ENCODE data around the gene ZNF841.
A peak's percentile ranks its signal among the peaks of the same experiment; 100 is the strongest.
"Not testable (repeated sequence)": the region's sequence is repeated elsewhere in the genome, so short reads cannot be mapped to it uniquely, and the experiment has no call there.

The ZNF841 gene

GRCh38 chr19:52028027-52028779 is 67.4 kb downstream of the ZNF841 start, which contains the start of gene ZNF614:
Gene ZNF614 (minus strand): TSS chr19:52028379. CDS start chr19:52025745, 2,634 bp downstream.
- H3K9me3 Mint-ChIP-seq: peaks cover 17% of the 10 kb centered on the region
- peaks cover 63% of the 10 kb centered on the region for H3K36me3 Mint-ChIP-seq
- H3K27me3 Mint-ChIP-seq: no peaks in the 10 kb centered on the region

DNA sequence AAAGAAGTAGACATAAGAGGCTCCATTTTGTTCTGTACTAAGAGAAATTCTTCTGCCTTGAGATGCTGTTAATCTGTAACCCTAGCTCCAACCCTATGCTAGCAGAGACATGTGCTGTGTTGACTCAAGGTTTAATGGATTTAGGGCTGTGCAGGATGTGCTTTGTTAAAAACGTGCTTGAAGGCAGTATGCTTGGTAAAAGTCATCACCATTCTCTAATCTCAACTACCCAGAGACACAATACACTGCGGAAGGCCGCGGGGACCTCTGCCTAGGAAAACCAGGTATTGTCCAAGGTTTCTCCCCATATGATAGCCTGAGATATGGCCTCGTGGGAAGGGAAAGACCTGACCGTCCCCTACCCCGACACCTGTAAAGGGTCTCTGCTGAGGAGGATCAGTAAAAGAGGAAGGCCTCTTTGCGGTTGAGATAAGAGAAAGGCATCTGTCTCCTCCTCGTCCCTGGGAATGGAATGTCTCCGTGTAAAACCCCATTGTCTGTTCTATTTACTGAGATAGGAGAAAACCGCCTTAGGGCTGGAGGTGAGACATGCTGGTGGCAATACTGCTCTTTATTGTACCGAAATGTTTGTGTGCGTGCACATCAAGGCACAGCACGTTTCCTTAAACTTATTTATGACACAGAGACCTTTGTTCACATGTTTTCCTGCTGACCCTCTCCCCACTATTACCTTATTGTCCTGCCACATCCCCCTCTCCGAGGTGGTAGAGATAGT is 69.1 kb downstream of the ZNF841 start:
- H3K4me1 Mint-ChIP-seq: peaks cover 37% of the 10 kb centered on the region
- H3K4me3 Mint-ChIP-seq: peak overlapping the region; percentile 94
- H3K27me3 Mint-ChIP-seq, H3K27ac Mint-ChIP-seq: not testable (repeated sequence)
- H3K36me3 Mint-ChIP-seq: peaks cover 67% of the 10 kb centered on the region
- peaks cover 22% of the 10 kb centered on the region for H3K9me3 Mint-ChIP-seq

More at GRCh38 chr19:52028027-52028779, 67.4 kb downstream of the ZNF841 start, which contains the start of gene ZNF614:
- H3K4me3 Mint-ChIP-seq: peak within 1 kb of the TSS; percentile 94
- H3K27ac Mint-ChIP-seq: peak within 1 kb of the TSS; percentile 97
- peaks cover 33% of the 10 kb centered on the region for H3K4me1 Mint-ChIP-seq

DNA sequence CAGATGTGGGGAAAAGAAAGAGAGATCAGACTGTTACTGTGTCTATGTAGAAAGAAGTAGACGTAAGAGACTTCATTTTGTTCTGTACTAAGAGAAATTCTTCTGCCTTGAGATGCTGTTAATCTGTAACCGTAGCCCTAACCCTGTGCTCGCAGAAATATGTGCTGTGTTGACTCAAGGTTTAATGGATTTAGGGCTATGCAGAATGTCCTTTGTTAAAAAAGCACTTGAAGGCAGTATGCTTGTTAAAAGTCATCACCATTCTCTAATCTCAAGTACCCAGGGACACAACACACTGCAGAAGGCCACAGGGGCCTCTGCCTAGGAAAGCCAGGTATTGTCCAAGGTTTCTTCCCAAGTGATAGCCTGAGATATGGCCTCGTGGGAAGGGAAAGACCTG is 71.1 kb downstream of the ZNF841 start:
- peaks cover 20% of the 10 kb centered on the region for H3K9me3 Mint-ChIP-seq
- H3K36me3 Mint-ChIP-seq: peaks cover 75% of the 10 kb centered on the region
- not testable (repeated sequence) for H3K27ac Mint-ChIP-seq, H3K4me3 Mint-ChIP-seq, H3K27me3 Mint-ChIP-seq
- peaks cover 42% of the 10 kb centered on the region for H3K4me1 Mint-ChIP-seq

- Mint-ChIP-seq H3K4me1 (peaks cover 25% of the 10 kb centered on the region), H3K36me3 (peaks cover 84% of the 10 kb centered on the region), H3K27me3 (no peaks in the 10 kb centered on the region), H3K9me3 (peaks cover 34% of the 10 kb centered on the region), H3K4me3 (no peak overlapping the region), H3K27ac (no peak overlapping the region)
Measured at GRCh38 chr19:52022193-52022592, 73.4 kb downstream of the ZNF841 start.

- peaks cover 40% of the 10 kb centered on the region for H3K9me3 Mint-ChIP-seq
- H3K27me3 Mint-ChIP-seq: no peaks in the 10 kb centered on the region
- peaks cover 10% of the 10 kb centered on the region for H3K4me1 Mint-ChIP-seq
- H3K4me3 Mint-ChIP-seq: no peak overlapping the region
- H3K27ac Mint-ChIP-seq: no peak overlapping the region
- H3K36me3 Mint-ChIP-seq: peaks cover 85% of the 10 kb centered on the region
Measured at GRCh38 chr19:52020506-52020905, 75.1 kb downstream of the ZNF841 start.
